ENCODE data around the gene SH3TC1. TPM values are rescaled to one million over a fixed set of nuclear protein-coding genes. Genes with fewer than 3 reads are reported as not detected.

SH3TC1 gene
- total RNA-seq, 1 donor from 2014 or later = 1.2 TPM

DNA sequence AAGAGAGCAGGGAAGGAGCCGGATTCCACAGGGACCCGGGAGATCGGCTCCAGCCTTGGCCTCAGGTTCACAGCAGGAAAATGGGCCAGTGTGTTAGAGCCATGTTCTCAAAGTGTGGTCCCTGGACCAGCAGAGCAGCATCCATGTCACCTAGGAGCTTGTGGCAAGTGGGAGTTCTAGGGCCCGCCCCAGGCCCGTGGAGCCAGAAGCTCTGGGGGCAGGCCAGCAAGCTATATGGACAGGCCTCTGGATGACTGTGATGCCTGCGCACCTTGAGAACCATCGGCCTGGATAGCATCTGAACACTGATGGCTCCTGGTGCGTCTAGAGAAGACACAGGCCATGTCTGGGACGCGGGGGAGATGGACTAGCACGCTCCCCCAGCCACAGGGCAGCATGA, 33.7 kb downstream of the SH3TC1 start:
- no peaks in the 10 kb centered on the region for H3K4me1 Mint-ChIP-seq (ENCODE audit: low read depth, unreplicated experiment)
- Histone ChIP-seq H2AFZ (ENCODE audit: low read depth, low read length) (no peak overlapping the region), H3K27ac (ENCODE audit: low read depth, low read length) (no peak overlapping the region), H3K4me2 (ENCODE audit: low read length) (no peak overlapping the region), H3K9me3 (ENCODE audit: insufficient read depth, low read depth, low read length) (no peaks in the 10 kb centered on the region), H3K9ac (ENCODE audit: low read length) (no peak overlapping the region), H3K36me3 (ENCODE audit: insufficient read depth, low read length) (no peaks in the 10 kb centered on the region), H4K20me1 (ENCODE audit: insufficient read depth, low read length) (no peaks in the 10 kb centered on the region), H3K27me3 (ENCODE audit: insufficient read depth, low read length) (no peaks in the 10 kb centered on the region), H3K4me1 (ENCODE audit: insufficient read depth, low read length) (peaks cover 16% of the 10 kb centered on the region), H3K4me3 (ENCODE audit: insufficient read depth, low read depth, low read length) (no peak overlapping the region), H3K79me2 (ENCODE audit: insufficient read depth, low read length) (no peaks in the 10 kb centered on the region)
- no peak for TF ChIP-seq EZH2 (IDR thresholded peaks at IDR 0.05; ENCODE audit: insufficient read depth, low read length)
- TF ChIP-seq, protein P1, sequence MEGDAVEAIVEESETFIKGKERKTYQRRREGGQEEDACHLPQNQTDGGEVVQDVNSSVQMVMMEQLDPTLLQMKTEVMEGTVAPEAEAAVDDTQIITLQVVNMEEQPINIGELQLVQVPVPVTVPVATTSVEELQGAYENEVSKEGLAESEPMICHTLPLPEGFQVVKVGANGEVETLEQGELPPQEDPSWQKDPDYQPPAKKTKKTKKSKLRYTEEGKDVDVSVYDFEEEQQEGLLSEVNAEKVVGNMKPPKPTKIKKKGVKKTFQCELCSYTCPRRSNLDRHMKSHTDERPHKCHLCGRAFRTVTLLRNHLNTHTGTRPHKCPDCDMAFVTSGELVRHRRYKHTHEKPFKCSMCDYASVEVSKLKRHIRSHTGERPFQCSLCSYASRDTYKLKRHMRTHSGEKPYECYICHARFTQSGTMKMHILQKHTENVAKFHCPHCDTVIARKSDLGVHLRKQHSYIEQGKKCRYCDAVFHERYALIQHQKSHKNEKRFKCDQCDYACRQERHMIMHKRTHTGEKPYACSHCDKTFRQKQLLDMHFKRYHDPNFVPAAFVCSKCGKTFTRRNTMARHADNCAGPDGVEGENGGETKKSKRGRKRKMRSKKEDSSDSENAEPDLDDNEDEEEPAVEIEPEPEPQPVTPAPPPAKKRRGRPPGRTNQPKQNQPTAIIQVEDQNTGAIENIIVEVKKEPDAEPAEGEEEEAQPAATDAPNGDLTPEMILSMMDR (IDR thresholded peaks at IDR 0.05; ENCODE audit: insufficient read depth, low read depth, low read length) = no peak
- H3K4me3 Mint-ChIP-seq (ENCODE audit: unreplicated experiment) = no peak overlapping the region
- H3K9me3 Mint-ChIP-seq (ENCODE audit: unreplicated experiment) = no peaks in the 10 kb centered on the region
- H3K36me3 Mint-ChIP-seq (ENCODE audit: low read depth, unreplicated experiment) = no peaks in the 10 kb centered on the region
- DNase-seq (ENCODE audit: low read depth) (no peak), FAIRE-seq (no peak)
- H3K27ac Mint-ChIP-seq (ENCODE audit: unreplicated experiment) = no peak overlapping the region
- H3K27me3 Mint-ChIP-seq (ENCODE audit: low read depth, unreplicated experiment) = peaks cover 10% of the 10 kb centered on the region

DNA sequence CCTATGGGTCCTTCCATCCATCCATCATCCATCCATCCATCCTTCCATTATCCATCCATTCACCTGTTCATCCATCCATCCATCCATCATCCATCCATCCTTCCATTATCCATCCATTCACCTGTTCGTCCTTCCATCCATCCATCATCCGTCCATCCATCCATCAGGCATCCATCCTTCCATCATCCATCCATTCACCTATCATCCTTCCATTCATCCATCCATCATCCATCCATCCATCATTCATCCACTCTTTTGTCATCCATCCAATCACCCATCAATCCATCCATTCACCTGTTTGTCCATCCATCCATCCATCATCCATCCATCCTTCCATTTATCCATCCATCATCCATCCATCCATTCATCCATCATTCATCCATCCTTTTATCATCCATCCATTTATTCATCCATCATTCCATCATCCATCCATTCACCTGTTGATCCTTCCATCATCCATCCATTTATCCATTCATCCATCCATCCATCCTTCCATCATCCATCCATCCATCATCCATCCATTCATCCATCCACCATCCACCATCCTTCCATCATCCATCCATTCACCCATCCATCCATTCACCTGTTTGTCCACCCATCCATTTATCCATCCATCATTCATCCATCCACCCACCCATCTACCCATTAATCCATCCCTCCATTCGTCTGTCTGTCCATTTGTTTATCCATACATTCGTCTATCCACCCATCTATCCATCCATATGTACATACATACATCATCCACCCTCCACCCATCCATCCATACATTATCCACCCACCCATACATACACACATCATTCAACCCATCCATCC, 34.8 kb downstream of the SH3TC1 start:
- H3K9ac ChIP-seq (ENCODE audit: low read length) = no peak overlapping the region
- Mint-ChIP-seq H3K4me1 (ENCODE audit: low read depth, unreplicated experiment) (no peaks in the 10 kb centered on the region), H3K9me3 (ENCODE audit: unreplicated experiment) (no peaks in the 10 kb centered on the region), H3K4me3 (ENCODE audit: unreplicated experiment) (no peak overlapping the region), H3K27ac (ENCODE audit: unreplicated experiment) (no peak overlapping the region), H3K36me3 (ENCODE audit: low read depth, unreplicated experiment) (no peaks in the 10 kb centered on the region), H3K27me3 (ENCODE audit: low read depth, unreplicated experiment) (peaks cover 10% of the 10 kb centered on the region)
- no peaks in the 10 kb centered on the region for H4K20me1 ChIP-seq (ENCODE audit: insufficient read depth, low read length)
- no peaks in the 10 kb centered on the region for H3K9me3 ChIP-seq (ENCODE audit: insufficient read depth, low read depth, low read length)
- no peaks in the 10 kb centered on the region for H3K36me3 ChIP-seq (ENCODE audit: insufficient read depth, low read length)
- H3K4me2 ChIP-seq (ENCODE audit: low read length) = no peak overlapping the region
- no peak overlapping the region for H3K4me3 ChIP-seq (ENCODE audit: insufficient read depth, low read depth, low read length)
- H2AFZ ChIP-seq (ENCODE audit: low read depth, low read length) = no peak overlapping the region
- DNase-seq (ENCODE audit: low read depth) (no peak), FAIRE-seq (no peak)
- no peaks in the 10 kb centered on the region for H3K79me2 ChIP-seq (ENCODE audit: insufficient read depth, low read length)
- TF ChIP-seq, protein P1 (IDR thresholded peaks at IDR 0.05; ENCODE audit: insufficient read depth, low read depth, low read length) = no peak
- no peak for TF ChIP-seq EZH2 (IDR thresholded peaks at IDR 0.05; ENCODE audit: insufficient read depth, low read length)
- no peak overlapping the region for H3K27ac ChIP-seq (ENCODE audit: low read depth, low read length)
- H3K4me1 ChIP-seq (ENCODE audit: insufficient read depth, low read length) = peaks cover 6% of the 10 kb centered on the region
- no peaks in the 10 kb centered on the region for H3K27me3 ChIP-seq (ENCODE audit: insufficient read depth, low read length)

DNA sequence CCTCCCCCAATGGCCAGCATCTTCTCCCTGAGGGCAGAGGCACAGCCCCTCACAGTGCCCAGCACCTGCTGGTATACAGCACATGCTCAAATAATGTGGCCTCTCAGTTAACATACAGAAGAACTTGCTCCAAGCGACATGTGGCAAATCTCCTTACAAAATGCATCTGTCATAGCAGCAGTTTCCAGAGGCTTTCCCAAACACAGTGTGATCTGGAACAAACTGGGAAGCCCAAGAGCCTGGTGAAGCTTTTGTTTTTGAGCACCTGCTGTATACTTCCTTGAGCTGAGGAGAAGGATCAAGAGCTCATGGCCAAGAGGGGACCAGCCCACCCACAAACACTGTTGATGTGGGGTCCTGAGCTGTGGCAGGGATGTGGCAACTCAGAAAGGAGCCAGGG, 35.6 kb downstream of the SH3TC1 start:
- Histone ChIP-seq H4K20me1 (ENCODE audit: insufficient read depth, low read length) (no peaks in the 10 kb centered on the region), H3K27me3 (ENCODE audit: insufficient read depth, low read length) (no peaks in the 10 kb centered on the region), H3K4me2 (ENCODE audit: low read length) (no peak overlapping the region), H3K9me3 (ENCODE audit: insufficient read depth, low read depth, low read length) (no peaks in the 10 kb centered on the region), H3K36me3 (ENCODE audit: insufficient read depth, low read length) (no peaks in the 10 kb centered on the region), H3K4me3 (ENCODE audit: insufficient read depth, low read depth, low read length) (no peak overlapping the region), H3K9ac (ENCODE audit: low read length) (no peak overlapping the region), H3K4me1 (ENCODE audit: insufficient read depth, low read length) (peaks cover 5% of the 10 kb centered on the region), H2AFZ (ENCODE audit: low read depth, low read length) (no peak overlapping the region), H3K27ac (ENCODE audit: low read depth, low read length) (no peak overlapping the region), H3K79me2 (ENCODE audit: insufficient read depth, low read length) (no peaks in the 10 kb centered on the region)
- no peak for FAIRE-seq
- Mint-ChIP-seq H3K4me3 (ENCODE audit: unreplicated experiment) (no peak overlapping the region), H3K27ac (ENCODE audit: unreplicated experiment) (no peak overlapping the region), H3K4me1 (ENCODE audit: low read depth, unreplicated experiment) (no peaks in the 10 kb centered on the region), H3K27me3 (ENCODE audit: low read depth, unreplicated experiment) (peaks cover 14% of the 10 kb centered on the region), H3K36me3 (ENCODE audit: low read depth, unreplicated experiment) (no peaks in the 10 kb centered on the region), H3K9me3 (ENCODE audit: unreplicated experiment) (no peaks in the 10 kb centered on the region)
- DNase-seq (ENCODE audit: low read depth) = no peak
- TF ChIP-seq EZH2 (IDR thresholded peaks at IDR 0.05; ENCODE audit: insufficient read depth, low read length) = no peak
- TF ChIP-seq, protein P1 (IDR thresholded peaks at IDR 0.05; ENCODE audit: insufficient read depth, low read depth, low read length) = no peak
